ENCODE measurements around the gene PGBD2. TPM values are rescaled to one million over a fixed set of nuclear protein-coding genes. Genes with fewer than 3 reads are reported as not detected.

Gene PGBD2
- total RNA-seq, 4 donors from 2014 or later = 3.3 to 7.3 (median 5.4) TPM

DNA sequence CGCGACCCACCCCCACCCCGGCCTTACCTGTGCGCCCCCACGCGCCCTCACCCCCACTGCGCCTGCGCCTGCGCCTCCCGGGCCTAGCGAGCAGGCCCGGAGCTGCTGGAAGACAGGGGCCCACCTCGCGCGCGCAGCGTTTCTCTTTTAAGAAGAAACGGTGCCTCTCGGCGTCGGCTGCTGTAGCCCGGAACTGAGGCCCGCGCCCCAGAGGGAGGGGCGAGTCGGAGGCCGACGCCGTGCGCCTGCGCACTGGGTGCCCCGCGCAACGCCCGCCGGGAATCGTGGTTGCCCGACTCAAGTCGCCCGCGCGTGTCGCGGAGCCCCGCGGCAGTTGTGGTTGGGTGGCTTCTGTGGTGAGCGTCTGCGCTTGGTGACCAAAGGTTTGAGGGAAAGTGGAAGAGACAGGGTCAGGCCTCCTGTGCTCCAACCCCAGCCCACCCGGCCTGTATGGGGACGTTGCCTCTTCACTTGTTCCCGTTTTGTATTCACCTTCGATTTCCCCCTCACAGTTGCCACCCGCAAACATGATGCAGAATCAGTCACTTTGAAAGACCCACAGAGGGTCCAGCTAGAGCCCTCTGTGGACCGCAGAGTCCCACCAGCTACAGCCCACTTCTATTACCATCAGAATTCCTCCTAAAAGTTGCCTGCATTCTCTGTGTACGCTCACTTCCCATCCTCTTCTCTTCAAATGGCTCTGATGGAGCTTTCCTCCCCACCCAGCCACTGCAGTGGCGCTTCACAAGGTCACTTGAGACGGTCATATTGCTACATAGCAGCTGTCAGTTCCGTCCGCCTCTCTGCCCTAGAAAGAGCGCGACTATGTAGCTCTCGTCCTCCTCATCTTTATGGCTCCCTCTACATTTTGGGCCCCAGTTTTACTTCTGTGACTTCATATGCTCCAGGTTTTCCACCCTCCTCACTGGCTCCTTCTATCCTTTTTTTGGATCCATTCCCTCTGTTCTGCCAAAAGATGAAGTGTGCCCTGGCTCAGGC, 46.8 kb upstream of the PGBD2 start, which contains the start of gene ZNF692:
ZNF692 (minus strand) TSS at position 195 of the 999 bp plus-strand sequence. CDS start 776 bp downstream, outside the sequence.
- peak; percentile 93 to 95 for DNase-seq (ENCODE audit: low spot score in 2 of 2)
- peak within 1 kb of the TSS; percentile 52 to 75 (median 68) for H3K4me3 ChIP-seq
- peak within 1 kb of the TSS; percentile 89 to 97 (median 92) for H3K27ac ChIP-seq
- WGBS, 2 donors = 4 to 10% methylated on average over 33 to 59 of the region's 62 CpGs
- H3K27me3 ChIP-seq = no peaks in the 10 kb centered on the region
- no peaks in the 10 kb centered on the region for H3K9me3 ChIP-seq
- H3K36me3 ChIP-seq = peaks cover 0 to 16% (median 0%) of the 10 kb centered on the region in 3 donors
- H3K4me1 ChIP-seq = peaks cover 0 to 45% (median 24%) of the 10 kb centered on the region in 4 donors
- TF ChIP-seq EP300 (IDR thresholded peaks at IDR 0.05) = peak; percentile 89 to 96
- TF ChIP-seq, protein P1, sequence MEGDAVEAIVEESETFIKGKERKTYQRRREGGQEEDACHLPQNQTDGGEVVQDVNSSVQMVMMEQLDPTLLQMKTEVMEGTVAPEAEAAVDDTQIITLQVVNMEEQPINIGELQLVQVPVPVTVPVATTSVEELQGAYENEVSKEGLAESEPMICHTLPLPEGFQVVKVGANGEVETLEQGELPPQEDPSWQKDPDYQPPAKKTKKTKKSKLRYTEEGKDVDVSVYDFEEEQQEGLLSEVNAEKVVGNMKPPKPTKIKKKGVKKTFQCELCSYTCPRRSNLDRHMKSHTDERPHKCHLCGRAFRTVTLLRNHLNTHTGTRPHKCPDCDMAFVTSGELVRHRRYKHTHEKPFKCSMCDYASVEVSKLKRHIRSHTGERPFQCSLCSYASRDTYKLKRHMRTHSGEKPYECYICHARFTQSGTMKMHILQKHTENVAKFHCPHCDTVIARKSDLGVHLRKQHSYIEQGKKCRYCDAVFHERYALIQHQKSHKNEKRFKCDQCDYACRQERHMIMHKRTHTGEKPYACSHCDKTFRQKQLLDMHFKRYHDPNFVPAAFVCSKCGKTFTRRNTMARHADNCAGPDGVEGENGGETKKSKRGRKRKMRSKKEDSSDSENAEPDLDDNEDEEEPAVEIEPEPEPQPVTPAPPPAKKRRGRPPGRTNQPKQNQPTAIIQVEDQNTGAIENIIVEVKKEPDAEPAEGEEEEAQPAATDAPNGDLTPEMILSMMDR (IDR thresholded peaks at IDR 0.05) = no peak
- TF ChIP-seq POLR2A (IDR thresholded peaks at IDR 0.05) = peak; percentile 65 to 84

DNA sequence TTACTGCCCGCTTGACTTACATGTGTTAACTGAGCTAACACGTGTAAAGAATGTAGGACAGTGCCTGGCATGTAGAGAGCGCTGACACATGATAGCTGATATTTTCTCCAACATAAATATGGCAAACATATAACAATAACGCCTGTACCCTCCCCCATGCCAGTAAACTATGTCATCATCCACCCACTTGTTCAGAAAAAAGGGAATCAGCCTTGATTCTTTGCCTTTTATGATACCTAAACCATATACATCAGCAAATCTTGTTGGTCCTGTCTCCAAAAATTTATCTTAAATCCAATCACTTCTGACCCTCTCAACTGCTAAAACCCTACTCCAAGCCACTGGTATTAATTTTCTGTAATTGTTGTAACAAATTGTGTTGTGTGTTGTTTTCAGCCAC, 46.0 kb upstream of the PGBD2 start:
- peak overlapping the region in 3 of 4 donors; percentile 89 to 97 (median 94) for H3K27ac ChIP-seq
- no peaks in the 10 kb centered on the region for H3K9me3 ChIP-seq
- DNase-seq (ENCODE audit: low spot score in 2 of 2) = no peak
- no peak overlapping the region for H3K4me3 ChIP-seq
- H3K27me3 ChIP-seq = no peaks in the 10 kb centered on the region
- 92 to 93% methylated on average over 4 of the region's 4 CpGs for WGBS, 2 donors
- TF ChIP-seq, protein P1 (IDR thresholded peaks at IDR 0.05) = no peak
- no peak for TF ChIP-seq POLR2A (IDR thresholded peaks at IDR 0.05)
- TF ChIP-seq EP300 (IDR thresholded peaks at IDR 0.05) = no peak
- peaks cover 0 to 10% (median 0%) of the 10 kb centered on the region in 3 donors for H3K36me3 ChIP-seq
- H3K4me1 ChIP-seq = peaks cover 0 to 45% (median 24%) of the 10 kb centered on the region in 4 donors

DNA sequence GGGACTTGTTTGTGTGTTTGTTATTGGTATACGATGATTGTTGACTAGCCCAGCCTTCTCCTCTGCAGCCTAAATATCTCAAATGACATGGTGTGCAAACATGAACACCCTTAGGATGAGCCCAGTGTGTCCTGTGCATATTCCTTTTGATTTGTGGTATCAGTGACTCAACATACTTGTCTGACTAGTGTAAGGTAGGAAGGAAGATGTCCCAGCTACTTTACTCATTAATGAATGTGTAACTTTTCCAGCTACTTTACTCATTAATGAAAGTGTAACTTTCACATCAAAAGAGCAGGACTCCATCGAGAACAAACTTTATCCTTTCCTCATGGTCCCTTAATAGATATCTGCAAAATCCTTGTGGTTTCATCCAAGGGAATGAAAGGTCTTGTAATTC, 44.4 kb upstream of the PGBD2 start:
- TF ChIP-seq EP300 (IDR thresholded peaks at IDR 0.05) = no peak
- no peak for TF ChIP-seq POLR2A (IDR thresholded peaks at IDR 0.05)
- TF ChIP-seq, protein P1 (IDR thresholded peaks at IDR 0.05) = no peak
- Histone ChIP-seq H3K27me3 (no peaks in the 10 kb centered on the region), H3K36me3 (no peaks in the 10 kb centered on the region), H3K4me3 (no peak overlapping the region), H3K4me1 (peaks cover 0 to 45% (median 24%) of the 10 kb centered on the region in 4 donors), H3K27ac (no peak overlapping the region), H3K9me3 (no peaks in the 10 kb centered on the region)
- WGBS, 2 donors = 93% methylated on average over 2 of the region's 2 CpGs
- DNase-seq (ENCODE audit: low spot score in 2 of 2) = no peak

DNA sequence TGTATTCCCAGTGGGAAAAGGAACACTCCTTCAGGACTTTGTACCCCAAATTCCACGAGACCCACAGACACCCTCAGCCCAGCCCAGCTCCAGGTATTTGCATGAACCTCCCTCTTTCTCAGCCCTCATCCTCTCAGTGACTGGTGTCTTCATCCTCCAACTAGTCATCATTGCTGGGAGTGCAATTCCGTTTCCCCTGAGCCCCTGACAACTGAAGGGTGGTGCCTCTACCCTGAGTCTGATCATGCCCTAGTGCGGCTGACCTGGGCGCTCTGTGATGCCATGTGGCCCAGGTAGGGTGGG, 43.4 kb upstream of the PGBD2 start:
- Histone ChIP-seq H3K27me3 (no peaks in the 10 kb centered on the region), H3K27ac (peak overlapping the region in 3 of 4 donors; percentile 65 to 84 (median 70)), H3K4me1 (peaks cover 0 to 36% (median 18%) of the 10 kb centered on the region in 4 donors), H3K9me3 (no peaks in the 10 kb centered on the region), H3K36me3 (no peaks in the 10 kb centered on the region), H3K4me3 (peak overlapping the region; percentile 43 to 67 (median 64))
- 12 to 24% methylated on average over 4 of the region's 4 CpGs for WGBS, 2 donors
- DNase-seq (ENCODE audit: low spot score in 2 of 2) = no peak
- TF ChIP-seq POLR2A (IDR thresholded peaks at IDR 0.05) (no peak), EP300 (IDR thresholded peaks at IDR 0.05) (no peak)
- TF ChIP-seq, protein P1 (IDR thresholded peaks at IDR 0.05) = no peak
